Activated naive CD4-positive, alpha-beta T cell treated with anti-CD3 and anti-CD28 coated beads, Interleukin-2, amount 50 U/mL, for 72 hours (primary cell): ENCODE data around the gene RNF151. TPM values are rescaled to one million over a fixed set of nuclear protein-coding genes. Genes with fewer than 3 reads are reported as not detected.
"Not testable (repeated sequence)": the region's sequence is repeated elsewhere in the genome, so short reads cannot be mapped to it uniquely, and the experiment has no call there.

ENCODE experiments used
- ATAC-seq, 2 donors: fragments of 150-1000 bp; cut with Tn5 transposase; 2 replicates each; pipeline ENCODE4 v1.10.0; 2021; ENCODE audit warnings: mild to moderate bottlenecking in 2 of 2, moderate library complexity in 2 of 2
- DNase-seq, 2 donors: peaks; one replicate each; pipeline ENCODE4 v3.0.0; 2021 to 2022; ENCODE audit warnings: low spot score in 2 of 2
- H3K27ac Mint-ChIP-seq, 2 donors: one replicate each; pipeline ENCODE4 v1.8.0; 2022; ENCODE audit warnings: mild to moderate bottlenecking in 2 of 2, mixed read lengths in 2 of 2
- H3K36me3 Mint-ChIP-seq, 2 donors: one replicate each; pipeline ENCODE4 v1.8.0; 2022; ENCODE audit warnings: mixed read lengths in 2 of 2
- H3K9me3 Mint-ChIP-seq, 2 donors: one replicate each; pipeline ENCODE4 v1.8.0; 2022; ENCODE audit warnings: mixed read lengths in 2 of 2
- total RNA-seq, 2 donors: library from RNA; stranded (reverse); gene quantifications; one replicate each; pipeline ENCODE4 v1.2.3, GENCODE V29; 2022

The RNF151 gene
- total RNA-seq, 2 donors from 2014 or later = 0.41 TPM; not detected in 1

DNA sequence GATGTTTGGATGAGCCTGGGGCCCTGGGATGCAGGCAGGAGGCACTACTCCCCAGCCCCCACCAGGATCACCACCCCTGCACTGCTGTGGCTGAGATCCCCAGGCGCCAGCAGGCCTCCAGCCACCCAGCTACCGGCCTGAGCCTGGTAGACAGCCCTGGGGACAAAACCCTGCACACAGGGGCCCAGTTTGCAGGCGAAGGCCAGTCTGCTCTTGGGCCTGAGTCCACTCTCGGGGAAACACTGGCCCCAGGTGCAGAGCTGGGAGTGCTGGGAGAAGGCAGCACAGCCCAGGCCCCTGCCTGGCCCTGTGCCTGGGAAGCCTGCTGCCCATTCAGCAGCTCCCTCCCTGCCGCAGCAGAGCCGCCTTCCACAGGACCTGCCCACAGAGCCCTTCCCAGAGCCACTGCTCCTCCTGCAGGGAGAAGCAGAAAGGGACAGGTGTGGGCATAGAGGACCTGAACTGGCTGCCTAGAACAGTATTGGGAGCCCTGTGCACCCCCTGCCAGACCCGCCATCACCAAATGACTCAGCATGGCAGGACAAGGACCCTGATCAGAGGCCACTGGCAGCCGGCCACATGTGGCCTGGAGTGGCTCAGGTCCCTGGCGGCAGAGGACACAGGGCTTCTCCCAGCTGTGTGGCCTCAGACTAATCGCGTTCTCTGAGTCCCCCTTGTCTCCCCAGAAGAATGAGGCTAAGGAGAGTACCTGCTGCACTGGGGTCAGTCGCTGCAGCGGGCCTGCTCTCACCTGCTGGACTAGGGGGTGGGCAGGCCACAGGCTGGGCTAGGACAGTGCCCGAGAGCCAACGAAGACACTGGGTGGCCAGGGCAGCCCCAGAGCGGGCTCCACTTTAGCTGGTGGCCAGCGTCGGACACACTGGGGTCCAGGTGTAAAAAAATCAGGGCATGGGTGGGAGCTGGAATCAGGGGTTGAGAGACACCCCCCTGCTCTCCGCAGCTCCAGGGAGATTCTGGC, 34.3 kb upstream of the RNF151 start:
- no peaks in the 10 kb centered on the region for H3K9me3 Mint-ChIP-seq
- DNase-seq = no peak
- H3K27ac Mint-ChIP-seq = no peak overlapping the region
- no peak for ATAC-seq
- H3K36me3 Mint-ChIP-seq = no peaks in the 10 kb centered on the region

DNA sequence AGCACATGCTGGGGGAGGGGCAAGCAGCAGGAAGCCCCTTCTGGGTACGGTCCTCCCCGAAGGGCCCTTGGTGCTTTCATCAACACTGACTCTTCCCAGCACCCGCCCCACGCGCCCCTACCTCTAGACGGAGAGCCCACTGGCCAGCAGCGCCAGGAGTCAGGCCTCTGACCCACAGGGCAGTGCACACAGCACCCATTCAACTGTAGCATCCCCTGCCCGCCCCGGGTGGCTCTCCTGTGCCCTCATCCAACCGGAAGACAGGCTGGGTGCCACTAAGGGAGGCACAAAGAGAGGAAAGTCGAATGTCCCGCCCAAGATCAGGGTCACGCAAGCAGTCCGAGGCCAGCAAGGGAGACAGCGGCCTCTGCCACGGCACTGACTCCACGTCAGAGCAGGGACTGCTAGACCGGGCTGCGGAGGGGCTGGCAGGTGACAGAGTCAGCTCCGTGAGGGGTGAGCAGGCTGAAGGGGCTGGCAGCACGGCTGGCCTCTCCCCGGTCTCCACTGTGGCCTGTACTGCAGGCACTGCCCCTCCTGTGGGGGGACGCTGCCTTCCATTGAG, 33.5 kb upstream of the RNF151 start:
- no peaks in the 10 kb centered on the region for H3K36me3 Mint-ChIP-seq
- no peak for DNase-seq
- ATAC-seq = no peak
- no peak overlapping the region for H3K27ac Mint-ChIP-seq
- H3K9me3 Mint-ChIP-seq = no peaks in the 10 kb centered on the region

DNA sequence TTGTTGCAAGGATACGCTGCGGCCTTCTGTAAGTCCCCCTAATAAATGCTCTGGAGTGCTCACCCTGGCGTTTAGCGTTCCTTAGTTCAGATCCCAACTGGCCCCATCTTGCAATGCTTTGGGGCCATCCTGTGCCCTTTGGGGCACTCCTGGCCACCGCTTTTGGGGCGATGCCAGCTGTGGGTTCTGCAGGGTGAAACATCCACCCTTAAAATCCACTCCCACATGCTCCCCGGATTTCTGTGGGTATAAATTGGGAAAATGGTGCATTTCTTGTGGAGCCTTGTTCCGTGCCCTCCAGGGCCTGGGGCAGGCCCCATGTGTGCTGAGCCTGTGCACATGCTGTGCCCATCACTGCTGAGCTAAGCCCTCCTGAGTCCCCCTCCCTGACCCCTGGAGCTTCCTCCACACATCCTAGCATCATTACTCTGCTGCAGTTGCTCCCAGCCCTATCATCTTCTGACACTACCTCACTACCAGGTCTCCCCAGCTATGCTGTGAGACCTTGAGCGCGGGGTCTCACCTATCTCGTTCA, 29.6 kb upstream of the RNF151 start:
- Mint-ChIP-seq H3K27ac (peak overlapping the region in 1 of 2 donors; percentile 50), H3K36me3 (peaks cover 0 to 6% of the 10 kb centered on the region in 2 donors), H3K9me3 (no peaks in the 10 kb centered on the region)
- no peak for ATAC-seq
- no peak for DNase-seq

DNA sequence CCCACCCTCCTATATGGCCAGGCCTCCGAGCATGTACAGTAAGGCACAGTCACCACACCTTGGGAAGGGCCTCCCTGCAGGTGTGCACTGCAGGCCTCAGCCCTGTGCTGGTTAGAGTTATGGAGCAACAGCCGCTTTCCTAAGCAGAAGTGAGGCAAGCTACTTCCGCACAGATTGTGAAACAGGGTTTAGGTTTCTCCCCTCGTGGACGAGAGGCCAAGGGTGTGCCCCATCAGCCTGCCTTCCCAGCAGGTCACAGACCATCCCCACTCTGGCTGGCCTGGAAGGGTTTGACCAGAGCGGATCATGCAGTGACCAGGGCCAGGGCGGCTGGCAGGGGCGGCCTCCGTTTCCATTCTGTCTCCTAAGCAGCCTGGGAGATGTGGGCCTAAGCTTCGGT, 28.3 kb upstream of the RNF151 start:
- ATAC-seq = no peak
- no peaks in the 10 kb centered on the region for H3K9me3 Mint-ChIP-seq
- no peak overlapping the region for H3K27ac Mint-ChIP-seq

DNA sequence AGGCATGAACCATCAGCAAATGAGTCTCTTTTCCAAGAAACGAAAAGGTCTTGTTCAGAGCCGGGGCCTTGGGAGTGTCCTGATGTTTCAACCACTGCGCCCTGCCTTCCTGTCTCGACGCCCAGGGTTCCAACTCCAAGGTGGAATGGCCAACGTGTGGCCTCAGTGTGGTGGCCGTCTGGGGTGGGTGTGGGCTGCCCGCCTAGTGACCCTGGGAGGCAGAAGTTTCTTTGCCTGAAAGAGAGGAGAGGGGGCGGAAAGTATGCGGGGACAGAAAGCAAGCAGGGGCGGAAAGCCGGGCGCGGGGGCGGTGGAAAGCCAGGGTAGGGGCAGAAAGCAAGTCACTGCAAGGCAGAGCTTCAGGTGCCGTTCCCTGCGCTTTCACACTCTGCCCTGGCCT, 27.7 kb upstream of the RNF151 start:
- Mint-ChIP-seq H3K9me3 (no peaks in the 10 kb centered on the region), H3K27ac (no peak overlapping the region), H3K36me3 (peaks cover 0 to 11% of the 10 kb centered on the region in 2 donors)
- DNase-seq (no peak), ATAC-seq (no peak)

More for the DNA sequence above, 28.3 kb upstream of the RNF151 start:
- peaks cover 0 to 11% of the 10 kb centered on the region in 2 donors for H3K36me3 Mint-ChIP-seq
- DNase-seq = no peak

DNA sequence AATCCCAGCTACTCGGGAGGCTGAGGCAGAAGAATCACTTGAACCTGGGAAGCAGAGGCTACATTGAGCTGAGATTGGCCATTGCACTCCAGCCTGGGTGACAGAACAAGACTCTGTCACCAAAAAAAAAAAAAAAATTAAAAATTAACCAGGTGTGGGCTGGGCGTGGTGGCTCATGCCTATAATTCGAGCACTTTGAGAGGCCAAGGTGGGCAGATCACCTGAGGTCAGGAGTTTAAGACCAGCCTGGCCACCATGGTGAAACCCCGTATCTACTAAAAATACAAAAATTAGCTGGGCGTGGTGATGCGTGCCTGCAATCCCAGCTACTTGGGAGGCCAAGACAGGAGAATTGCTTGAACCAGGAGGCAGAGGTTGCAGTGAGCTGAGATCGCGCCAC, 26.8 kb upstream of the RNF151 start:
- H3K27ac Mint-ChIP-seq, DNase-seq, H3K9me3 Mint-ChIP-seq, ATAC-seq: not testable (repeated sequence)
- peaks cover 0 to 11% of the 10 kb centered on the region in 2 donors for H3K36me3 Mint-ChIP-seq

DNA sequence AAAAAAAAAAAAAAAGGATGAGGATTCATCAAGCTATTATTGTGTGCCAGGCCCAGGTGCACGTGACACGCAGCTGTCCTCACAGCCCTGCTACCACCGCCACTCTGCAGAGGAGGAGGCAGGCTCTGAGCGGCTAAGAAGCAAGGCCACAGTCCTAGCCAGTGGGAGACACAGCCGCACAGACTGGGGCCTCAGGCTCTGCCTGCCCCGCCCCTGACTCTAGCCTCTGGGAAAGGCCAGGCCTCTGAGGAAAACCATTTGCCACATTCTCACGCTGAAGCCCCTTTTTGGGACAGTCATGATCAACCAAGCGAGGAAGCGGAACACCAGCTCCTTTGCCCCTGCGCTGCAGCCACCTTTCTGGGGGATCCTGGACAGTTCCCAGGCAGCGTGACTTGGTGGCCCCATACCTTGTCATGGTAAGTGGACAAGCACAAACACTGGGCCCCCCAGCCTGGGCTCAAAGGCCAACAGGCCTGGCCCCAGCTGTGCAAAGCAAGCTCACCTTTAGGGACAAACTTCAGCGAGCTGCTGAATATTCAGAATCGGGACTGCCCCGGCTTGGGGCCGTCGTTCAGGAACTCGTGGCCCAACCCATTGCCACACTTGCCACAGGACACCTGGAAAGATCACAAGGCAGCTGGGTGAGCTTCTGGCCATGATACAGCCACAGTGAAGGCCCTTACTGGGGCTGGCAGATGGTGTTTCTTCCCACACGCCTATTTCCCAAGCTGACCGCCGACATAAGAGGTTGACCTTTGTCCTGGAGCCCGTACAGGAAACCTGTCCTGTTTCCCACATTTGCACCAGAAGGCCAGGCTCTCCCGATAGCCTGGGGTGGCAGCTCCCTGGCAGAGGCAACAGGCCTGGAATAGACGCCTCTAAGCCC, 26.1 kb upstream of the RNF151 start:
- no peak for DNase-seq
- H3K9me3 Mint-ChIP-seq = no peaks in the 10 kb centered on the region
- H3K36me3 Mint-ChIP-seq = peaks cover 0 to 11% of the 10 kb centered on the region in 2 donors
- no peak for ATAC-seq
- no peak overlapping the region for H3K27ac Mint-ChIP-seq

DNA sequence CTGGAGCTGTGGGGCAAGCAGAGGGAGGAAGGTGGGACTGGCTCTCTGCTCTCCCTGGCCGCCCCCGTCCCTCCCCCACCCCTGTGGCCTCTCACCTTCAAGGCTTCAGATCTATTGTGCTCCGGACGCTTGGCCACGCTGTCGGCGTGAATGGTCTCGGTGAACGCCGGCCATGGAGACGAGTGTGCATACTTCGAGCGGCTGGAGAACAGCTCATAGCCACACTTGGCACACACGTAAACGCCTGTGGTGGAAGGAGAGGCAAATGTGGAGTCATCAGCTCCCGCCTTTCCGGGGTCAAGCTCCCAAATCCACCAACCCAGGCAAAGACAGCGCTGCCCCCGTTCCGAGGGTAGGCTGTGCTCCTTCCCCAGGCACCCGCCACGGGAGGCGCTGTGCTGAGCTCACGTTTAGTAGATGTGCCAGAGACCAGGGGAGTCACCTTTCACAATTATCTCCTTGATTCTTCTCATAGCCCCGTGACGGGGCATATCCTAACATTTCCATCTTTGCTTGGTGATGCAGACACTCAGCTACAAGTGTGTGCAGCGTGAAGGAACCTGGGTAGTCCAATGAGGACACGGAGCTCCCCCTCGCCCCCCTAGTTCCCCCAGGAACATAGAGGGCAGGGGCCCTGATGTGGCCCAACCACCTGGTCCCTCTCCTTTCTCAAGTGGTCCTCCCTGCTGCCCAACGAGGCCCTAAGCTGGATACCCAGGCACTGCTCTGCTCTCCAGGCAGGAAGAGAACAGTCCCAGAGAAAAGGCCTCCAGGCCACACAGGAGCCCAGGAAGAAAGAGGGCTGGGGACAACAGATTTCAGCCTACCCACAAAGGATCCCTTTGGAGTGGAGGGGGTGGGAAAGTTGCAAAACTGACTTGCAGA, 25.3 kb upstream of the RNF151 start:
- H3K27ac Mint-ChIP-seq = peak overlapping the region; percentile 84 to 90
- DNase-seq (no peak), ATAC-seq (no peak)
- H3K9me3 Mint-ChIP-seq = no peaks in the 10 kb centered on the region
- peaks cover 0 to 11% of the 10 kb centered on the region in 2 donors for H3K36me3 Mint-ChIP-seq

DNA sequence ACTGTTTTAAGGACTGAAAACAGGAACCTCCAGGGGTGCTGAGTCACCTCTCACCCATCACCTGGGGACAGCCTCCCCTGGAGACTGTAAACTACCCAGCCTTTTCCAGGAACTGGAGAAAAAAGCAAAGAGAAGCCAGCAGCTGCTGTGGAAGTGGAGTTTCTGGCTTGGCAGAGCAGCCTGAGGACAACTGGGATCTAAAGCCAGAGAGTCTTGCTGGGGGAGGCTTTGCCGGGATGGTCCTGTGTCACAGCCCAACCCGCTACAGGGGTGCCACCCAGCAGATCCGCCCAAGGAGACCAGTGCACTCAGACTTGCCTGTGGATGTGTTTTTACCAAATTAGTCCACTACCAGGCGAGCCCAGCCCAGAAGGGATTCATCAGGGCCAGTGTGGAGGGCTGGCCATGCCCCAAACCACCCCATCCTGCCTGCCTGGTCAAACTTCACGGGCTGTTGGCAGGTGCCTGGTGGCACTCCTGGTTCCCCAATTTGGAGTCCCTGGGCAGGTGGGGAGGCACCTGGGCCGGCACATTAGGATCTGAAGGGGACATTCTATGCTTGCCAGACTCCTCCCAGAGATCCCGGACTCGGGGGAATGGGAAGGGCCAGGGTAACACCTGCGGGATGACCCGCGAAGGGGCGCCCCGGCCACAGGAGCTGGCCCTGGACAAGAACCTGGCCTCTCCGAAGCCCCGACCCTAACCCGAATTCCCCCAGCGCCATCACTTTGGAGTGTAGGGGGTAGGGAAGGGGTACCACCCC, 24.4 kb upstream of the RNF151 start:
- peak overlapping the region; percentile 84 to 90 for H3K27ac Mint-ChIP-seq
- ATAC-seq (no peak), DNase-seq (no peak)
- H3K36me3 Mint-ChIP-seq = peaks cover 0 to 11% of the 10 kb centered on the region in 2 donors
- H3K9me3 Mint-ChIP-seq = no peaks in the 10 kb centered on the region

DNA sequence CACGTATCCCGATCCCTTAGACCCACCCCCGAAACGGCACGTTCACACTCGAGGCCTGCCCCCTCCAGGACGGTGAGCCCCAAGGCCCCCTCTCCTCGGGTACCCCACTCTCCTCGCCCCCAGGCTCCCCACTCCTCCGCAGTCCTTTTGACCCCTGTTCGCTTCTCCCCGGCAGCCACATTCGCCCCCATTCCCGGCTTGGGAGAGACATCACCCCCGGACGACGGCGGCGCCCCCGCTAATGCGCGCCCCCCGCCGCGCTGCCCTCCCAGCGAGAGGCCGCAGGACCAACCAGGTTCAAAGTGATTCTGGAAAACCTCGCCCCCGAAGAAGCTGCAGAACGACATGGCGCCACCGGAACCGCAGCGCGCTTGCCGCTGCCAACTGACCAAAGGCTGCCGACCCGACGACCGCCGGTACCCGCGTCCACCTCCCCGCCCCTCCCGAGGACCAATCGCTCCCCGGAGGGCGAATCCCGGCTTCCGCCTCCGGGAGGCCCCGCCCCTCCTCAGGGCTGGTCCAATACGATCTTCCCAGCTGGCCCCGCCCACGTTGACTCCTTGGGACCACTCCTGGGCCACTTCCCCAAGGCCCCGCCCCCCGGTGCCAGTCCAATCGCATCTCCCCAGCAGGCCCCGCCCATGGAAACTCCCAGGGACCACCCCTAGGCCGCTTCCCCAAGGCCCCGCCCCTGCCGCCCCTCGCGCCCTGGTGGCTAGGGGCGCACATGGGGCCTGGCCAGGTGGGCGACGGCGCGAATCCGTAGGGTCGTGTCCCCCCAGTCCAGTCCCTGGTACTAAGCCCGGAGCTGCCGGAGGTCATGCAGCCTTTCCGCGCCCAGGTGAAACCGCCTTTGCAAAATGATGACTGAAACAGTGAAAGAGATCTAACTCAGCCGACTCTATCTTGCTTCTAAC, 23.6 kb upstream of the RNF151 start, which contains the start of gene MSRB1:
Gene MSRB1, minus strand, starts transcription at position 390 of the 917 bp plus-strand sequence. Its CDS starts 43 bp downstream, at position 347.
- Mint-ChIP-seq H3K36me3 (peaks cover 0 to 11% of the 10 kb centered on the region in 2 donors), H3K9me3 (no peaks in the 10 kb centered on the region), H3K27ac (peak within 1 kb of the TSS; percentile 90 to 95)
- peak; percentile 94 to 96 for ATAC-seq
- DNase-seq = peak; percentile 99 to 100

DNA sequence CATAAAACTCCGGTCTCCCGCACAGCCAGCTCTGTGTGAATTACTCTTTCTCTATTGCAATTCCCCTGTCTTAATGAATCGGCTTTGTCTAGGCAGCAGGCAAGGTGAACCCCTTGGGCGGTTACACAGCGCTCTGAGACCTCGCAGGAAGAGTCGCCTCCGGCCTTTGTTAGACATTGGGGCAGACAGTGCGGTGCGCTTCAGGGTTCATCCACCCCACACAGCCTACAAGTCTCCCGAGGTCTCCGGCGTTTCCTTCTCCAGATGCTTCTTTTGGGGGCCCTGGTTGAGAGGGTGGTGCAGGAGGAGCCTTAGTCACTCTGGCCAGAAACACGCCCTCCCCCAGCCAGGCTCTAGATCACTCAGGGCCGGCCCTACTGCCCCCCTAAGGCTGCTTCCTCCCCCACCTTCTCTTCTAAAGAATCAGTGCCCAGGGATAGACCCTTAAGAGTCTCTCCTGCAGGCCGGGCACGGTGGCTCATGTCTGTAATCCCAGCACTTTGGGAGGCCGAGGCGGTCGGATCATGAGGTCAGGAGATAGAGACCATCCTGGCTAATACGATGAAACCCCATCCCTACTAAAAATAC, 21.9 kb upstream of the RNF151 start:
- ATAC-seq (no peak), DNase-seq (no peak)
- Mint-ChIP-seq H3K36me3 (peaks cover 0 to 11% of the 10 kb centered on the region in 2 donors), H3K9me3 (no peaks in the 10 kb centered on the region), H3K27ac (no peak overlapping the region)

DNA sequence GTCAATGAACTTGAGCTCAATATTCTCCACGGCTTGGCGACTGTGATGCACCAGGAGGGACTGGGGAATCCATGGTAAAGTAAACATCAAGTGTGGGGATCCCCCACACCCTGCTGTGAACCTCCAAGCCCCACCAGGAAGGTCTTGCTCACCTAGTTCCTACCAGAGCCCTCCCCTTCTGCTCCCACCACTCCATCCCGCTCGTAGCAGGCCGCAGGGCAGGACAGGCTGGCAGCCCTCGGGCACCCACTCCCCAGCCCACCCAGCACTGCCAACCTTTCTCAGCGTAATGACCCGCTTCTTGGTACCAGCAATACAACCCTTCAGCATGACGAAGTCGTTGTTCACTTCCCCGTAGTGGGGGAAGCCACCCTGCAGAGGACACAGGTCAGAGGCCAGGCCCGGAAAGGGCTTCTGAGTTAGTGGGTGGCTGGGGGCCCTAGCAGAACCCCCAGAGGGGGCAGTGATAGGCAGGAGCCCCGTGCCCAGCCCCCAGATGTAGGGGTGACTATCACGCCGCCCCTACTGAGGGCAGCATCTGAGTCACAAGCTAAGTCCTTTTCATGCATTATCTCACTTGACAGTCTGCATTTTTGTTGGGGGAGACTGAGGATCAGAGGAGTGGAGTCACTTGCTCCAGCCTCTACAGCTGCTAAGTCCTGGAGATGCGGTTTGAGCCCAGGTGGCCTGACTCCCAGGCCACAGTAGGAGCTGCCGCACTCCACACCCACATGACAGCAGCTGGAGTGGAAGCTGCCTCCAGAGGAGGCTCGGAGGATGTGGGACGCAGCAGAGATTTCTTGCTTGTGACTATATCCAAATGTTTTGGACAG, 20.9 kb upstream of the RNF151 start:
- H3K27ac Mint-ChIP-seq = no peak overlapping the region
- DNase-seq (no peak), ATAC-seq (no peak)
- peaks cover 0 to 11% of the 10 kb centered on the region in 2 donors for H3K36me3 Mint-ChIP-seq
- no peaks in the 10 kb centered on the region for H3K9me3 Mint-ChIP-seq
